GM10266 (cell line): Measurements from ENCODE around the gene ZNF764.

Experiments
- DNase-seq: peaks from one replicate; pipeline ENCODE4 v3.0.0; 2012; ENCODE audit errors: extremely low spot score
- TF ChIP-seq, protein P1 (sequence below): IDR thresholded peaks from 2 replicates; pipeline ENCODE4 v1.5.1; 2012; ENCODE audit warnings: mild to moderate bottlenecking, low read depth; ENCODE audit not compliant: control insufficient read depth, insufficient read depth; ENCODE audit errors: missing control alignments

The ZNF764 gene

DNA sequence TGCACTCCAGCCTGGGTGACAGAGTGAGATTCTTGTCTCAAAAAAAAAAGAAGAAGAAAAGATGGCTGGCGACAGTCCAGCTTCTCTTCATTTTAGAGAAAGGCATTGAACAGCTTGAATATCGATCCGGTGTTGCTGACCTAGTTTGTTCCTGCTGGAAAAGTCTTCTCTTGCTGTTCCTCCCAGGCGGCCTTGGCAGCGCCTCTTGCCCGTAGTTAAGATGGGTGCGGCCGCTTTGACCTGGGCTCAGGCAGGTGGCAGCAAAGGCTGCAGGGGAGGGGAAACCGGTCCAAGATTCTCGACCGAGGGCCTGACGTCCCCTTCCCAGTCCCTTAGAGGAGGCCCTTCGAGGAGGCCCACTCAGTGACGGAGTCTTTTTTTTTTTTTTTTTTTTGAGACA is 3.8 kb upstream of the ZNF764 start:
- no peak for DNase-seq
- TF ChIP-seq, protein P1, sequence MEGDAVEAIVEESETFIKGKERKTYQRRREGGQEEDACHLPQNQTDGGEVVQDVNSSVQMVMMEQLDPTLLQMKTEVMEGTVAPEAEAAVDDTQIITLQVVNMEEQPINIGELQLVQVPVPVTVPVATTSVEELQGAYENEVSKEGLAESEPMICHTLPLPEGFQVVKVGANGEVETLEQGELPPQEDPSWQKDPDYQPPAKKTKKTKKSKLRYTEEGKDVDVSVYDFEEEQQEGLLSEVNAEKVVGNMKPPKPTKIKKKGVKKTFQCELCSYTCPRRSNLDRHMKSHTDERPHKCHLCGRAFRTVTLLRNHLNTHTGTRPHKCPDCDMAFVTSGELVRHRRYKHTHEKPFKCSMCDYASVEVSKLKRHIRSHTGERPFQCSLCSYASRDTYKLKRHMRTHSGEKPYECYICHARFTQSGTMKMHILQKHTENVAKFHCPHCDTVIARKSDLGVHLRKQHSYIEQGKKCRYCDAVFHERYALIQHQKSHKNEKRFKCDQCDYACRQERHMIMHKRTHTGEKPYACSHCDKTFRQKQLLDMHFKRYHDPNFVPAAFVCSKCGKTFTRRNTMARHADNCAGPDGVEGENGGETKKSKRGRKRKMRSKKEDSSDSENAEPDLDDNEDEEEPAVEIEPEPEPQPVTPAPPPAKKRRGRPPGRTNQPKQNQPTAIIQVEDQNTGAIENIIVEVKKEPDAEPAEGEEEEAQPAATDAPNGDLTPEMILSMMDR = no peak

DNA sequence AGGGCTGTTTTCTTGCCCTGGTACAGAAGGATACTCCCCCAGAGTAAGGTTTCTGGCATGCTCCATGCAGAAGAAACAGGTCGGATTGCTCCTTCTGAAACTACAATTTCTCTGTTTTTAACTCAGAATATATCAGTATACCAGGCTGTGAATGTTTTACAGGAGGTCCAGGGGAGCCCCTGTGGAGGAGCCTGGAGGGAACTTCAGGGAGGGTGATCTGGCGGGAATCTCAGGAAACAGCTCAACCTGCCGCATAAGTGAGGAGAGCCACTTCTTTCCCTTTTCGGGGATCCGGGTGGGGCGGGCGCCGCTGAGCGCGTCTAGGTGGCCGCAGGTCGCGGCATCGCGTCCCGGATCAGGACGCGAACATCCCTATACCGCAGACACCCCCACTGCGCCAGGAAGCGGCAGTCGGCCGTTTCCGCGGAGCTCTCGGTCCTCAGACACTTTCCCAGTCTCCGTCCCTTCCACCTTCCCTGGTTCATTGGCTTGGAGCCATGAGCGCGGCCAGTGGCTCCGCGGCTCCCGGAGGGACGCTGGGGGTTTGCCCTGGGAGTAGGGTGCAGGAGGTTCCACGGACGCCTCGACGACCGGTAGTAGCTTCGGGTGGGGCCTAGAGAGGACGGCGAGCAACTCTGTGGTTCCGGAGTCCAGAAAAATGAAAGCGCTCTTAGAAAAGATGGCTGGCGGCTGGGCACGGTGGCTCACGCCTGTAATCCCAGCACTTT is 3.1 kb upstream of the ZNF764 start:
- no peak for DNase-seq
- TF ChIP-seq, protein P1 = no peak

DNA sequence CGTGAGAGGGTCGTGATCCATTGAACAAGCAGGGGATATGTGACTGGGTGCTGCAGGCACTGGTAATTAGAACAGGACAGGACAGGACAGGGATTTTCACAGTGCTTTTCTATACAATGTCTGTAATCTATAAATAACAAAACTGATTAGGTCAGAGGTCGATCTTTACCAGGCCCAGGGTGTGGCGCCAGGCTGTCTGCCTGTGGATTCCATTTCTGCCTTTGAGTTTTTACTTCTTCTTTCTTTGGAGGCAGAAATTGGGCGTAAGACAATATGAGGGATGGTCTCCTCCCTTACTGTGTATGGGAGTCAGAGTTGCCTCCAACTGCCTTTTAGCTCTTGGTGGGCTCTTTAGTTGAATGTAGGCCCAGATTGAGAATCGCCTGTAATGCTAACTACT is 1.5 kb upstream of the ZNF764 start:
- TF ChIP-seq, protein P1 = no peak
- no peak for DNase-seq

DNA sequence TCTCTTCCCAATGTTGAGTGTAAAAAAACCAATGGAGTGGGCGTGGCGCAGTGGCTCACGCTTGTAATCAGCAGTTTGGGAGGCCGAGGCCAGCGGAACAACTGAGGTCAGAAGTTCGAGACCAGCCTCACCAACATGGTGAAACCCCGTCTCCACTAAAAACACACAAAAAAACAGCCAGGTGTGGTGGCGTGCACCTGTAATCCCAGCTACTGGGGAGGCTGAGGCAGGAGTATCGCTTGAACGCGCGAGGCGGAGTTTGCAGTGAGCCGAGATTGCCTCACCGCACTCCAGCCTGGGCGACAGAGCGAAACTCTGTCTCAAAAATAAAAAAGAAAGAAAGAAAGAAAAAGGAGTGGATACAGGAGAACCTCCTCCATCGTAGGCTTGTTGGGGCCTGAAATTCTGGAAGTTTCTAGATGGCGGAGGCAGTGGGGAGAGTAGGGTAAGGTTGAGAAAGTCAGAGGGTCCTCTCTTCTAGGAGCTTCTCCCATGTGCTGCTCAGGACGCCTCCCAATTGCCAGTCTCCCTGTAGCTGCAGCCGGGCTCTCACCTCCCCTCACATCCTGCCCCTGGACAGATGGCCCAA is 709 bp upstream of the ZNF764 start:
- TF ChIP-seq, protein P1 = no peak
- no peak for DNase-seq

DNA sequence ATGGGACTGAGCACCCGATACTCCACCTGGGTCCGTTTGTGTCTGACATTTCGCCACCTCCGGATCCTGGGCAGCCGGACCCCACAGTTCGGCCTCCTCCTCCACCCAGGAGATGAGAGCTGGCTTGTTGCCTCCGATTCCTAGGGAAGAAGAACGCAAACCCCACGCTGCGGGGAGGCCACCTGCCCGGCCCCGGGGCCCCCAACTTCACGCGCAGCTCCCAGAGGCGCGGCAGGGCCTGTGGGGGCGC is 542 bp downstream of the ZNF764 start:
- no peak for DNase-seq
- TF ChIP-seq, protein P1 = no peak

DNA sequence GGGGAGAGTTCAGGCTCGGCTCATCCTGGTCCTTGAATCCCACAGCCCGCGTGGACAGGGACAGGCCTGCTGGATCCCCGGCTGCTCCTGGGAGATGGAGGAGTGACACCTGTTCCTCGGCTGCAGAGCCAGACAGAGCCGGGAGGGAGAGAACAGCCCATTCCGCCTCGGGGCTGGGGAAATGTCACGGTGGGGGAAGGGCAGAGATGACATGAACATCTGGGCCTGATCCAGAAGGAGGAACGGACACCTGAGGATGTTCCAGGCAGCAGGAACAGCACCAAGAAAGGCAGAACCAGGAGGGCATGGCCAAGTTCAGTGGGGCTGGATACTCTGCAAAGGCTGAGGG is 2.1 kb downstream of the ZNF764 start:
- TF ChIP-seq, protein P1 = no peak
- no peak for DNase-seq

DNA sequence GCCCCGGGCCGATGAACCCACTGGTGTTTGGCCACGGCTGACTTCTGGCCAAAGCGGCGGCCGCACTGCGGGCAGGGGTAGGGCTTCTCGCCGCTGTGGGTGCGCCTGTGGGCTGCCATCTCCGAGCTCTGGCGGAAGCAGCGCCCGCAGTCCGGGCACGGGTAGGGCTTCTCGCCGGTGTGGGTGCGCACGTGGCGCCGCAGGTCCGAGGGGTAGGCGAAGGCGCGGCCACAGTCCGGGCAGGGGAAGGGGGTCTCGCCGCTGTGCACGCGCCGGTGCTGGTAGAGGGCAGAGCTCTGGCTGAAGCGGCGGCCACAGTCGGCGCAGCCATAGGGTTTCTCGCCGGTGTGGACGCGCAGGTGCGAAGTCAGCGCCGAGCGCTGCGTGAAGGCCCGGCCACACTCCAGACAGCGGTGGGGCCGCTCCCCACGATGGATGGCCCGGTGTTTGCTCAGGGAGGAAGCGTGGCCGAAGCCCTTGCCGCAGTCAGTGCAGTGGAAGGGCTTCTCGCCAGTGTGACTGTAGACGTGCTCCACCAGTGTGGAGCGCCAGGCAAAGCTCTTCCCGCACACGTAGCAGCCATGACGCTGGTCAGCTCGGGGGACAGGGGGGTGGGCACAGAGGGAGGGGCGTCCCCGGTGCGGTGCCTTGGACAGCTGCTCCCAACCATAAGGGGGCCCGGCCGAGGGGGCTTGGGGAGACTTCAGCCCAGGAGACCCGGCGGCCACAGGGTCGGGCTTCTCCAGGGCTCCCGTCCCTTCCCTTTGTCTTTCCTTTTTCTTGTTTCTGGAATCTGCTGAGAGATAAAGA is 2.7 kb downstream of the ZNF764 start:
- TF ChIP-seq, protein P1 = no peak
- no peak for DNase-seq
